Lung microvascular endothelial cell (primary cell): ENCODE measurements around the gene C13orf46. TPM values are rescaled to one million over a fixed set of nuclear protein-coding genes. Genes with fewer than 3 reads are reported as not detected.
A peak's percentile ranks its signal among the peaks of the same experiment; 100 is the strongest.

Experiments
- DNase-seq, 2 donors: peaks; one replicate each; pipeline versions ENCODE4 v3.0.0 to v3.0.0-alpha.2; 2010; ENCODE audit warnings: low read depth in 2 of 2
- total RNA-seq: library from RNA; depleted of rRNA; stranded (reverse); fragments of >200 nt; gene quantifications from 2 replicates; pipeline ENCODE4 v1.2.1, GENCODE V29; 2014

Gene C13orf46
- total RNA-seq, 1 donor from 2014 or later = 0.20 TPM

DNA sequence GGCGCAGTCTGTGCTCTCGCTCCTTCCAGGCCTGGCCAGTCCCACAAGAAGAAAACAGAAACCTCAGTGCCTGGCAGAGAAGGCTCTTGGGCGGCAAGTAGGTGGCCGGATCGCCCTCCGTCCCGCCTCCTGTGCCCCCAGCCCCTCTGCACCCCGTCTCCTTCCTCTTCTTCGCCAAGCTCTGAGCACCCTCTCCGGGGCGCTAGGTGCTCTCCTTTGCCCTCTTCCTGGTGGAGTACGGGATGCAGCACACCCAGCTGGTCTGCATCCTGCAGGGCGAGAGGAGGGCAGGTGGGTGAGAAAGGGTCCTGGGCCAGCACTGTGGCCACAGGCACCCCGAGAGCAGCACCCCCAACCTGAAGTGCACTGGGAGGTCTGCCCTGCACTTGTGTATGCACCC, 17.3 kb downstream of the C13orf46 start:
- no peak for DNase-seq

- DNase-seq = no peak
These were observed 18.2 kb downstream of the C13orf46 start for GRCh38 chr13:113955691-113956090.

GRCh38 chr13:113955235-113955634, 18.6 kb downstream of the C13orf46 start:
- no peak for DNase-seq

DNA sequence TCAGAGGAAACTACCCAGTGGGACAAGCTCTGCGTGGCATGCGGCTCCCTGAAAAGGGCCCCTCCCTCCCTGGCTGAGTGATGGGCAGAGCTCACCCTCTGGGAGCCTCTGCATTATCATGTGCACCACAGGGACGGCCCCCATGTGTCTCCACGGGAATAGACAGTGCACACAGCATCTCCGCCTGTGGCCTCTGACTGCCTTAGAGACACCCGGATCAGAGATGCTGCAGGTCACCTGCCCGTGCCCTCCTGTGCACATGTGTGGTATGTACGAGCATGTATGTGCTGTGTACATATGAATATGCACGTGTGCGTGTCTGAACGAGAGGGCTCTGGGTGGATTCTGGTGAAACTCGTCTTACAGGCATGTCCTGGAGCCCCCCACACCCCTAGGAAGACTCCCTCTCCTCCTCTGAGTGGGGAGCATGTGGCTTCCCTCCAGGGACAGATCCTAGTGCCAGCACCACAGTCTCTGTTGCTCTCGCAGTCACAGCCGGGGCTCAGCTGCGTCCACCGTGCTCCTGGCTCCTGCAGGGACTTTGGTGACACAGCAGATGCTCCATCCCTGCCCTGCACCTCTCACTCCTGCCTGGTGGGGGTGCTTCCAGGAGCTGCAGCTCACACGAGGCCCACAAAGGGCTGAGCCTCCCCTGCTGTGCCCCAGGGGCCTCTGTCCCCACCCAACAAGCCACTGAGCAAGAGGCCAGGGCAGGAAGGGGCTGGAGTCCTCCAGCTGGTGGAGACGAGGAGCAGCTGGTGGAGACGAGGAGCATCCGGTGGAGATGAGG, 19.6 kb downstream of the C13orf46 start:
- DNase-seq = no peak

GRCh38 chr13:113953561-113953960, 20.3 kb downstream of the C13orf46 start:
- no peak for DNase-seq

- DNase-seq = no peak
These were observed 20.8 kb downstream of the C13orf46 start for GRCh38 chr13:113952983-113953520.

GRCh38 chr13:113952151-113952982, 21.5 kb downstream of the C13orf46 start:
- DNase-seq = no peak

DNA sequence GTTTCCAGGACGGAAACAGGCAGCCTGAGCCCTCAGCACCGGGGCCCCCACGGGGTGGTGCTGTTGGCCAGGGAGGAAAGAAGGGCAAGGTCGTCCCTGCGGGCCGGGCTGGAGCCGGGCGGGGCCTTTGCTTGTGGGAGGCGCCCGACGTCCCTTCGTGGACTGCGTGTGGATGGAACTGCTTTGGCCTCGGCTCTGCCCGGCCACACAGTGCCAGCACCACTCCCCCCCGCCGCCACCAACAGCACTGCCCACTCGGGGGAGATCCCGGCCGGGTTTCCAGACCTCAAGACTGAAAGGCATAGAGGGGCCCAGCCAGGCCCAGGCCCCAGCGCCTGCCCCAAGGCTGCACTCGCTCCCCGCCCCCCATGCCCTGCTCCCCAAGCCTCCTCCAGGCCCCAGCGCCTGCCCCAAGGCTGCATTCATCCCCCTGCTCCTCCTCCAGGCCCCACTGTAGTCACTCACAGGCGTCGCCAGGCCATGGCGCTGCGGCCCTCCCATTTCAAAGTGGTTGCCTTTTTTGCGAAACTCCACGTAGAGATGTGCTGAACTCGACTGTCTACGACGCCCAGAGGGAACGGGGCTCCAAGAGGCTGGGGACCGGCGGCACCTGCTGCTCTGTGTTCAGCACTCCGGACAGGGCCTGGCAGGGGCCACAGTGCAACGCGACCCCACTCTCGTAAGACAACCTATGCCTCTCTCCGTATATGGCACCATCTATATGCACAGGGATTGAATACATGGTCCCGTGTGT, 22.5 kb downstream of the C13orf46 start:
- DNase-seq = peak; percentile 78 to 88

GRCh38 chr13:113950451-113951245, 23.2 kb downstream of the C13orf46 start:
- no peak for DNase-seq

- DNase-seq = no peak
These were observed 24.3 kb downstream of the C13orf46 start for GRCh38 chr13:113949546-113949945.

GRCh38 chr13:113948034-113948742, 25.7 kb downstream of the C13orf46 start:
- no peak for DNase-seq

- DNase-seq = peak; percentile 42 to 64
These were observed 26.4 kb downstream of the C13orf46 start for GRCh38 chr13:113947311-113948033.

- no peak for DNase-seq
These were observed 27.3 kb downstream of the C13orf46 start for GRCh38 chr13:113946409-113947181.

- DNase-seq = no peak
These were observed 27.9 kb downstream of the C13orf46 start for GRCh38 chr13:113945857-113946408.

- no peak for DNase-seq
These were observed 29.9 kb downstream of the C13orf46 start for GRCh38 chr13:113943821-113944565.

- DNase-seq = no peak
These were observed 31.2 kb downstream of the C13orf46 start for GRCh38 chr13:113942591-113943103.

- DNase-seq = no peak
These were observed 32.2 kb downstream of the C13orf46 start for GRCh38 chr13:113941571-113942191.
